Psoas muscle (tissue), 8 donors: ENCODE measurements around the gene NDUFB10. TPM values are rescaled to one million over a fixed set of nuclear protein-coding genes. Genes with fewer than 3 reads are reported as not detected.

ENCODE experiments used
- ATAC-seq, 4 donors: fragments of 200-7000 bp; cut with Tn5 transposase; one replicate each; pipeline ENCODE4 v1.9.1; 2020; ENCODE audit warnings: moderate library complexity in 3 of 4, mild to moderate bottlenecking in 2 of 4
- DNase-seq, 2 donors: peaks; one replicate each; pipeline ENCODE4 v3.0.0-alpha.2; 2020
- H3K27ac ChIP-seq: fragments of 200-600 bp; one replicate; pipeline ENCODE4 v1.8.0; 2022
- H3K27me3 ChIP-seq, 3 donors: fragments of 200-600 bp in 1 of 3; one replicate each; pipeline versions ENCODE4 v1.6.1 to v1.8.0; 2013 to 2022; ENCODE audit warnings: low read length in 2 of 3, mild to moderate bottlenecking in 2 of 3, moderate library complexity in 1 of 3; ENCODE audit not compliant: insufficient read depth in 3 of 3
- H3K36me3 ChIP-seq, 2 donors: fragments of 200-600 bp in 1 of 2; one replicate each; pipeline versions ENCODE4 v1.6.1 to v1.8.0; 2013 to 2022; ENCODE audit warnings: low read depth in 1 of 2, mild to moderate bottlenecking in 1 of 2, moderate library complexity in 1 of 2; ENCODE audit not compliant: insufficient read depth in 1 of 2
- H3K4me1 ChIP-seq: fragments of 200-600 bp; one replicate; pipeline ENCODE4 v1.8.0; 2022
- H3K4me3 ChIP-seq: fragments of 200-600 bp; one replicate; pipeline ENCODE4 v1.8.0; 2022; ENCODE audit warnings: mild to moderate bottlenecking
- H3K9me3 ChIP-seq: fragments of 200-600 bp; one replicate; pipeline ENCODE4 v1.8.0; 2022
- WGBS, 3 donors: extraction: QIAGEN DNeasy Blood & Tissue Kit; methylation state at CpG; one replicate each; pipeline versions ENCODE4 v1.1.6 to v1.1.7; 2013; 5-methylcytosine and 5-hydroxymethylcytosine counted together
- intact Hi-C, 2 donors: fragments of 100-400 bp; cut with DNase I; formaldehyde crosslinking; loops; one replicate each; pipeline versions ENCODE4 v1.11.0 to v1.14.2; 2022
- polyA plus RNA-seq, 3 donors: library from polyadenylated mRNA; stranded (reverse); fragments of 200-250 nt; gene quantifications; one replicate each; pipeline ENCODE4 v1.2.3, GENCODE V29; 2013
- total RNA-seq, 4 donors: library from RNA; stranded (reverse); fragmentation: NEBNext Ultra II Directional in 2 of 4; extraction: Animal tissue kit (Norgen Biotek cat#: 25700) in 2 of 4; gene quantifications; one replicate each; pipeline versions ENCODE4 v1.2.1 to v1.2.4, GENCODE V29; 2021 to 2023
- TF ChIP-seq, protein P1 (sequence below): fragments of 200-600 bp; IDR thresholded peaks from one replicate; pipeline ENCODE4 v1.8.0; 2022; ENCODE audit warnings: antibody characterized with exemption
- donor health status: healthy with polysubstance abuse.
- donor health status: DM: no; HTN: no; CAD: no; lungs with moderate emphysema.
- donor health status: Bipolar disorder and iron deficiency.
- donor health status: healthy.
- donor health status: DM: yes; HTN: yes; CAD: no.
- donor health status: DM: no; HTN: no; CAD: no.
- donor health status: DM: no; HTN: no; CAD: no.
- donor health status: DM: yes; HTN: yes; CAD: no.

The NDUFB10 gene
- total and polyA plus RNA-seq, 7 donors, result 350 to 870 (median 465) TPM

DNA sequence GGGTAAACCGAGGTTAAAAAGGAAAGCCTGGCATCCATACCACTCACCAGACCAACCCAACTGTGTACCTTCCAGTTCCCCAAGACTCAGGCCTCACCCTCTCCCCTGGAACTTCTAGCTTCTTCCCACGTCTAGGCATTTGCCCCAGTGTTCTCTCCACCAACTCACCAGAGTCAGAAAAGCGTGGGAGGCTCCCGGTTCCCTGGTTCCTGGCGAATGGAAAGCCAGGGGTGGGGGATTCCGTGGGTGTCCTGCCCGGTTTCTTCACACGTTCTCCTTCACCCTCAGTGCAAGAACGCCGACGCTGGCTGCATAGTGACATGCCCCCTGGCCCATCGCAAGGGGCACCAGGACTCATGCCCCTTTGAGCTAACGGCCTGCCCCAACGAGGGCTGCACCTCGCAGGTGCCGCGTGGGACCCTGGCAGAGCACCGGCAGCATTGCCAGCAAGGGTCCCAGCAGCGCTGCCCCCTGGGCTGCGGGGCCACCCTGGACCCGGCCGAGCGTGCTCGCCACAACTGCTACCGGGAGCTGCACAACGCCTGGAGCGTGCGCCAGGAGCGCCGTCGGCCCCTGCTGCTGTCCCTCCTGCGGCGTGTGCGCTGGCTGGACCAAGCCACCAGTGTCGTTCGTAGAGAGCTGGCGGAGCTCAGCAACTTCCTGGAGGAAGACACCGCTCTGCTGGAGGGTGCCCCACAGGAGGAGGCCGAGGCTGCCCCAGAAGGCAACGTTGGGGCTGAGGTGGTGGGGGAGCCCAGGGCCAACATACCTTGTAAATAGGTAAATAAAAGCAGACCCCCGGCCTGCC is 9.0 kb downstream of the NDUFB10 start:
- H3K36me3 ChIP-seq, result peaks cover 0 to 7% of the 10 kb centered on the region in 2 donors
- TF ChIP-seq, protein P1, sequence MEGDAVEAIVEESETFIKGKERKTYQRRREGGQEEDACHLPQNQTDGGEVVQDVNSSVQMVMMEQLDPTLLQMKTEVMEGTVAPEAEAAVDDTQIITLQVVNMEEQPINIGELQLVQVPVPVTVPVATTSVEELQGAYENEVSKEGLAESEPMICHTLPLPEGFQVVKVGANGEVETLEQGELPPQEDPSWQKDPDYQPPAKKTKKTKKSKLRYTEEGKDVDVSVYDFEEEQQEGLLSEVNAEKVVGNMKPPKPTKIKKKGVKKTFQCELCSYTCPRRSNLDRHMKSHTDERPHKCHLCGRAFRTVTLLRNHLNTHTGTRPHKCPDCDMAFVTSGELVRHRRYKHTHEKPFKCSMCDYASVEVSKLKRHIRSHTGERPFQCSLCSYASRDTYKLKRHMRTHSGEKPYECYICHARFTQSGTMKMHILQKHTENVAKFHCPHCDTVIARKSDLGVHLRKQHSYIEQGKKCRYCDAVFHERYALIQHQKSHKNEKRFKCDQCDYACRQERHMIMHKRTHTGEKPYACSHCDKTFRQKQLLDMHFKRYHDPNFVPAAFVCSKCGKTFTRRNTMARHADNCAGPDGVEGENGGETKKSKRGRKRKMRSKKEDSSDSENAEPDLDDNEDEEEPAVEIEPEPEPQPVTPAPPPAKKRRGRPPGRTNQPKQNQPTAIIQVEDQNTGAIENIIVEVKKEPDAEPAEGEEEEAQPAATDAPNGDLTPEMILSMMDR, result no peak
- DNase-seq, result no peak
- H3K27ac ChIP-seq, result no peak overlapping the region
- H3K27me3 ChIP-seq, result no peaks in the 10 kb centered on the region
- 84 to 89% (median 87%) methylated on average over 41 of the region's 41 CpGs for WGBS, 3 donors
- peaks cover 31% of the 10 kb centered on the region for H3K4me1 ChIP-seq
- ATAC-seq, result no peak
- intact Hi-C loops, result no loop called here
- H3K4me3 ChIP-seq, result no peak overlapping the region
- no peaks in the 10 kb centered on the region for H3K9me3 ChIP-seq

DNA sequence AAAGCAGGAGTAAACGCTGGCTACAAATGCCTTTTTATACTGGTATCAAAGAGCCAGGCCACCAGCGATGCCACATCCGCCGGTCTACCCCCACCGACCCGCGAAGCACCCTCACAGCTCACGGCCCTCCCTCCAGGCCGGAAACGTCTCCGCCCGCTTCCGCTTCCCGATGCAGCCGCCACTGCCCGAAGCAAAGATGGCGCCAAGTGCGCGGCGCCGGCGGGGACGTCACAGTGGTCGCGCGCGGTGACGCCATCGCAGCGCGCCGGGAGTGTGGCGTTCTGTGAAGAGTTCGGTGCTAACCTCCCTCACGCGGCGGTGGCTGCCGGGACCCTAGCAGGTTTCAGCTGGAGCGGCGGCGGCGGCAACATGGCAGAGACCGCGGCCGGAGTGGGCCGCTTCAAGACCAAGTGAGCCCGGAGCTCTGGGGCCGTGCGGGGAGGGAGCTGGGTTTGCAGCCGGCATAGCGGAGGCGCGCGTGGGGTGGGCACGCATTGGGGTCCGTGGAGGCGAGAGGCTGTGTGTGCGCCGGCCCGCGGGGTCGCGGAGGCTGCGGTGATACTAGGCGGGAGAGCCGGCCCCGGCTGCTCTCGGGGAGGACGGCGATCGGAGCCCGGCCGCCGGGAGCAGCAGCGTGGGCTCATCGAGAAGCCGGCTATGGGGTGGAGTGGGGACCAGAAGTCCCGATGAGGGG is 12.6 kb downstream of the NDUFB10 start, which contains the start of gene TBL3:
TSS of gene TBL3 (plus strand) at position 258 of the 694 bp plus-strand sequence. CDS start at position 370, 112 bp downstream.
- 0% methylated on average over 55 to 78 of the region's 78 CpGs for WGBS, 3 donors
- Histone ChIP-seq H3K36me3 (peaks cover 3 to 30% of the 10 kb centered on the region in 2 donors), H3K9me3 (no peaks in the 10 kb centered on the region), H3K27ac (peak within 1 kb of the TSS; percentile 98), H3K4me1 (peaks cover 20% of the 10 kb centered on the region), H3K27me3 (no peaks in the 10 kb centered on the region), H3K4me3 (peak within 1 kb of the TSS; percentile 100)
- TF ChIP-seq, protein P1, result no peak
- intact Hi-C loops, result loop anchor here in 1 of 2 donors (1.0 kb wide), 1 partner anchor 14 kb away; no protein-coding TSS in a partner anchor
- peak; percentile 94 to 97 for DNase-seq
- peak; percentile 94 to 97 (median 94) for ATAC-seq

DNA sequence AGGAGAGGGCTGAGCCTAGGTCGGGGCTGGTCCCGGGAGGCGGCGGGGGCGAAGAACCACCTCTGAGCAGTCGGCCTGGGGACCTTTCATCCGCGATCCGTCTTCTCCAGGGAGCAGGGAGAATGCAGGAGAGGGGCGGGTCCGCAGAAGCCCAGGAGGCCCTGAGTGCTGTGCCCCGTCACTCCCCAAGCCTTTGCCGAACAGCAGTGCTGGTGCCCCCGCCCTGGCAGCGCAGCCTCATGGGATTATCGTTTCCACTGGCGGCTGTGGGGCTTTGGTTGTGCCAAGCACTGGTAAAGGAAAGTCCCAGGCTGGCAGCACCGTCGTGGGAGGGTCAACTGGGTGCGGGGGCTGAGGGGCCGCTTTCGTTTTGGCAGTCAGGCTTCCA is 13.1 kb downstream of the NDUFB10 start:
- no peaks in the 10 kb centered on the region for H3K27me3 ChIP-seq
- no peaks in the 10 kb centered on the region for H3K9me3 ChIP-seq
- 1 to 2% (median 1%) methylated on average over 16 to 22 of the region's 22 CpGs for WGBS, 3 donors
- DNase-seq (no peak), ATAC-seq (peak in 2 of 4 donors; percentile 2 to 8)
- H3K4me3 ChIP-seq, result peak overlapping the region; percentile 100
- peak overlapping the region; percentile 98 for H3K27ac ChIP-seq
- H3K36me3 ChIP-seq, result peaks cover 3 to 35% of the 10 kb centered on the region in 2 donors
- intact Hi-C loops, result loop anchor here in 1 of 2 donors (1.0 kb wide), 1 partner anchor 14 kb away; no protein-coding TSS in a partner anchor
- H3K4me1 ChIP-seq, result peaks cover 20% of the 10 kb centered on the region
- TF ChIP-seq, protein P1, result no peak

DNA sequence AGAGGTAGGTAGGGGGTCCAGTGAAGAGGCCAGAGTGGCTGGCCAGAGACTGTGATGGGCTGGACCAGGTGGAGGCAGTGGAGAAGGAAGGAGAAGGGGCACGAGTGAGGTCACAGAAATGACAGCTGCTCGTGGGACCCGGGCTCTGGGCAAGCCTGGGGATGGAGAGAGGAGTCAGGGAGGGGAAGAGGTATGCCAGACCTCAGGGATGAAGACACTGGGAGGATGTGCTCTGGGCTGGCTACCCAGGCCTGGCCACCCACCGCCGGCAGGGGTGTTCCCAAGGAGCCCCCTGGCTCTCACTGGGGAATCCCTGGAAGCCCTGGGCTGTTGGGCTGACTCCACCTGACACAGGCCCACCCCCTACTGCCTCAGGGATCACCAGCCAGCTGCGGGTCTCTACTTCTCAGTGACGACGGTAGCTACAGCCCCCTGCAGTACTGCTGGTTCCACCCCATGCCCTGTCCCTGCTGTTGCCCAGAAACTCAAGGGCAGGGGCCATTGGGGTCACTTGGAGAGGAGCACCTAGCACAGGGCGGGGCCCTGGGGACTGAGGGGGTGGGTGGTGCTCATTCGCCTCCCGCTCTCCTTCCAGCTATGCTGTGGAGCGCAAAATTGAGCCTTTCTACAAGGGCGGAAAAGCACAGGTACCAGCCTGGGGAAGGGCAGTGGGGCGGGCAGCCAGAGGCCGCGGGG is 14.3 kb downstream of the NDUFB10 start:
- Histone ChIP-seq H3K36me3 (peaks cover 8 to 46% of the 10 kb centered on the region in 2 donors), H3K4me3 (peak overlapping the region; percentile 100), H3K27ac (no peak overlapping the region), H3K9me3 (no peaks in the 10 kb centered on the region), H3K27me3 (no peaks in the 10 kb centered on the region), H3K4me1 (peaks cover 20% of the 10 kb centered on the region)
- ATAC-seq, result no peak
- DNase-seq, result no peak
- 76 to 78% (median 77%) methylated on average over 14 to 16 of the region's 16 CpGs for WGBS, 3 donors
- intact Hi-C loops, result no loop called here
- TF ChIP-seq, protein P1, result no peak
